GM19324 (cell line): ENCODE data around the gene FANCF.
A peak's percentile ranks its signal among the peaks of the same experiment; 100 is the strongest.

Source experiments
- ATAC-seq: cut with Tn5 transposase; IDR thresholded peaks from one replicate; pipeline ENCODE4 v1.9.1; 2021; ENCODE audit warnings: mild to moderate bottlenecking, moderate library complexity; ENCODE audit not compliant: unreplicated experiment, low FRiP score

FANCF gene

GRCh38 chr11:22626573-22627239, 1.1 kb upstream of the FANCF start:
- no peak for ATAC-seq

- peak; percentile 56 for ATAC-seq
Observed at GRCh38 chr11:22624742-22625447, 728 bp downstream of the FANCF start.

DNA sequence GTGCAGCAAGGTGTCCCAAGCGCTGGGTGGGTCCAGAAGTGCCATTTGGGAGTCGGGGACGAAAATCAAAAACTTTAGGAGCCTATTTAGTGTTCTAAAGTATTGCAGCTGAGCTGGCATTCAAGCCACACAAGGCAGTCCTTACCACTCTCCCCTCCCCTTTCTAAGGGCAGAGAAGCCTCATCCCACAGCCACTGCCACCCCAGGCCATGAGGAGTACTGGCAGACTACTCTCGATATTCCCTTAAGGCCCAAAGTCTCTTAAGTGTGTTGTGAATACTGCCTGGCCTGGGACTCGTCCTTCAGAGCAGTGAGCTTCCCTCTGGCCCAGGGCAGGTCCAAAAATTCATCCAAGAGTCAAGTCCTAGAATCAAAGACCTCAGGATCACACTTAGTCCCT, 7.8 kb downstream of the FANCF start:
- no peak for ATAC-seq

DNA sequence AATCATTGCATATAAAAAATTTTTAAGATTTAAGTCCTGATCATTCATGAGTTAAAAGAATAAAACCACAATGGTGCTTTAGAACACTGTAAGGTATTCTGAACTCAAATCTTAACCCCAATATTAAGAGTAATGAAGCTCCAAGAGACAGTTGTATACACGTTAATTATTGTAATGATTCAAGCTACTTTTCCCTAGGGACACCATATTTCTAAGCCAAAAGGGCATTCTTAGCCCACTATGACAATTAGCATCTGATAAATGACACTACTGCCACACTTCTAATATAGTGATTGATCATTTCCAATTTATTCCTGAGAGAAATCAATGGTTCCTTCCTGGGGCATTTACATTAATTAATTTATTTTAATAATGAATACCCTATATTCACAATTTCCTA, 21.7 kb downstream of the FANCF start:
- ATAC-seq: no peak

- ATAC-seq: no peak
Observed at GRCh38 chr11:22602504-22602903, 23.1 kb downstream of the FANCF start.

DNA sequence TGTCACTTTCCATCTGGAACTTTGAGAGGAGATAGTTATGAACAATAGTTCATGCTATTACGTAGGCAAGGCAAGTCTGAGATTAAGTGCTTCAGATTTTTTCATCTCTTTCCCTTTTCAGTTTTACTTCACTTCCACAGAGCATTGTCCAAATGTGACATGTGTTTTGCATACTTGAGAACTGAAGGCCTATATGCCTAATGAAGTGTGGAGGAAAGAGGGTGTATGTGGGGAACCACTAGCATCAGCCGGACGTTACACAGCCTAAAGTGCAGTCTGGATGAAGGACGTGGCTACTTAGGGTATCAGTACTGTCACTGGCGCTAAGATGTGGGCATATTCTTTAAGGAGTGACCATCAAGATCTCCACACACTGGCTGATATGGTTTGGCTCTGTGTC, 26.2 kb downstream of the FANCF start:
- ATAC-seq: no peak

- ATAC-seq: no peak
Observed at GRCh38 chr11:22597062-22597461, 28.6 kb downstream of the FANCF start.

- no peak for ATAC-seq
Observed at GRCh38 chr11:22584976-22585375, 40.6 kb downstream of the FANCF start.

- no peak for ATAC-seq
Observed at GRCh38 chr11:22583963-22584492, 41.6 kb downstream of the FANCF start.

DNA sequence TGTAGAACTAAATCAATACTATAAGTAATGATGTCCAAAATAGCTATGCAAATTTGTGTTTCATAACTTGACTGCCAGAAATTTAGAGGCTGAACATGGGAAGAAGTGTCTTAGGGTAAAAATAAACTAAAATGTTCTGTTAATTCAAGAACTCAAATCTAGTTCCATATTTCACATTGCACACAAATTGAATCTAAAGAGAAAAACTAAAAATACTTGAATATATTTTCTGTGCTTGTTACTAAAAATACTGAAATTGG, 43.5 kb downstream of the FANCF start:
- ATAC-seq: no peak

DNA sequence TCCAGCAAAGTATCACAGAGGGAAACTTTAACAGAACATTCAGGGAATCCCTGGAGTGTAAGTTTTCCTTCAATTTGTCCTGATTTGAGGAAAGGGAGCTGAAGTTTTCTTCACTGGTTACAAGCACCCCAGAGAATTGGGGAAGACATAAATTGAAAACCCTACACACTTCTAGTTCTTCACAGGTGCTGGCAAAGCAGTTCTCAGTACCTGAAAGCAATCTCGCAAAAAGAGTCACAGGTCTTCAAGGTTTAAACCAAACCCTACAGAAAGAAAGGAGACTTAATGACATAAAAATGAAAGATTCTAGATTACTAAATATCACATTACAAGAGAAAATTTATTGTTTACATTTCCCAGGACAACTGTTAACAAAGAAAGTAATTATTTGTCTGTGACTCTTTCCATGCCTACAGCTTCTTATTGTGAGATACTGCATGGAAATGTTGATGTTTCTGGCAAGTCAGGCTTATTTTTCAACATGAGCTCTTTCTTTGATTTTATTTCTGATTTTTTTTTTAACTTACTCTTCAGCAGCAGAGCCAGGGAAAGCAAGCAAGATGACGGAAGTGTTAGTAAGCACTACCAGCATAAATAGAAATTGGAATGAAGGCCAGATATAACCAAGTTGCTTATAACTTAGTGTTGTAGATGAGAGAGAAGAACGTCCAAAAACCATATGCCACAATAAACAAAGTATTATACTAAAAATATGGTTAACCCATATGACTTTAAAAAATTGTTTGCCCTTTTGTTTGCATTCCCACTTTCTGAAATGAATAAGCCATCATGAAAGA, 44.1 kb downstream of the FANCF start:
- no peak for ATAC-seq

DNA sequence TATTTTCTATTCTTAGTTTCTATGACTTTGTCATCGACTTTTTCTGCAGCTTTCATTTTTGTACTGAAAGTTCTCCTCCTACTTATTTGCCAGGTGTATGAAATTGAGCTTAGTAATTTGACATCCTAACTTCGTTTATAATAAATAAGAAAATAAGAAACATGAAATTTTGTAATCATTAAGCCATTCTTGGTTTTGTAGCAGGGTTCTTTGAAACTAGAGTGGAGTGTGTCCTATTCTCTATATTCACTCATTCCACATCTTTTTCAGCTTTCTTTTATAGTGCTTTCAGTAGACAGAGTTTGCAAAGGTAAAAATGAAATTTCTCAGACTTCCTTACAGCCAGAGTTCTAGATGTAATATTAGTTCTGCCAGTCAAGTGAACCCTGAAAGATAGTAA, 47.8 kb downstream of the FANCF start:
- ATAC-seq: no peak
